H4 (cell line): ENCODE measurements around the gene LEMD2. TPM values are rescaled to one million over a fixed set of nuclear protein-coding genes. Genes with fewer than 3 reads are reported as not detected.

Experiments
- DNase-seq: peaks from one replicate; pipeline ENCODE4 v3.0.0-alpha.2; 2015; ENCODE audit warnings: low spot score
- total RNA-seq: library from RNA; depleted of rRNA; stranded (reverse); fragments of >200 nt; shearing (Covaris generic); gene quantifications from 2 replicates; pipeline ENCODE4 v1.2.3, GENCODE V29; 2014

Gene LEMD2
- total RNA-seq, 1 experiment from 2014 or later, result 25.9 TPM

DNA sequence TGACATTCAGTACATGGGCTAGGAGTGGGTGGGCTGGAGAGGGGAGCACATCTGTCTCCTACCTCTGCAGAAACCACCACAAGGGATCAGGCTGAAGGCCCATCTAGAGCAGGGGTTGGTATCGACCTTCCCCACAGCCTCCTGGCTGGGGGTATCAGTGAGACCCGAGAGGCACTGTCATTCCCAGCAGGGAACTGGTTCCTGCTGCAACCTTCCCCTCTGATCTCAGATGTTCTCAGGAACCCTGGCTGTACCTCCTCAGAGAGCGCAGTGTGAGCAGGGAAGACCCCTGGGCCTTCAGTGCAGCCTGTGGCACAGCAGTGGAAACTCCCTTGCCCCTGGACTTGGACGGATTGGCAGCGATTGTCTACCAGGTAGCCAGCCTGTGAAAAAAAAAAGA lies 50.1 kb downstream of the LEMD2 start:
- no peak for DNase-seq

DNA sequence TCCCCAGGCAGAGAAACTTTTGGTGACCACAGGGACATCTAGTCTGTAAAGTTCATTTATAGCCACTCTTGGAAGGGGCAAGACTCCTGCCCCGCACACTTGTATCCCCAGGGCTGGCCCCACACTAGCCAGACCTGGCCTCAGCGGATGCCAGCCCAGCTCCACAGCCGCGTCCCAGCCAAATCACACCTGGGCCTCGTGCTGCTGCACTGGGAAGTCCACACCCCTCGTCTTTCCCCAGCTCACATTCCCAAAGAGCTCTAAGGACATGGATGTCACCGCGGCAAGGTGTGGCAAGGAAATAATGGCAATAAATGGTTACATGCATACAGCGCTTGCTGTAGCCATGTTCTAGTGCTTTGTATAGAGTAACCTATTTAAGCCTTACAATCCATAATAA lies 50.8 kb downstream of the LEMD2 start:
- DNase-seq, result no peak

- DNase-seq, result no peak
Measured at GRCh38 chr6:33737267-33738026, 51.5 kb downstream of the LEMD2 start.

GRCh38 chr6:33735216-33735615 lies 53.7 kb downstream of the LEMD2 start:
- DNase-seq, result no peak

GRCh38 chr6:33733709-33734007 lies 55.3 kb downstream of the LEMD2 start:
- no peak for DNase-seq

GRCh38 chr6:33732817-33733708 lies 55.9 kb downstream of the LEMD2 start:
- DNase-seq, result no peak

DNA sequence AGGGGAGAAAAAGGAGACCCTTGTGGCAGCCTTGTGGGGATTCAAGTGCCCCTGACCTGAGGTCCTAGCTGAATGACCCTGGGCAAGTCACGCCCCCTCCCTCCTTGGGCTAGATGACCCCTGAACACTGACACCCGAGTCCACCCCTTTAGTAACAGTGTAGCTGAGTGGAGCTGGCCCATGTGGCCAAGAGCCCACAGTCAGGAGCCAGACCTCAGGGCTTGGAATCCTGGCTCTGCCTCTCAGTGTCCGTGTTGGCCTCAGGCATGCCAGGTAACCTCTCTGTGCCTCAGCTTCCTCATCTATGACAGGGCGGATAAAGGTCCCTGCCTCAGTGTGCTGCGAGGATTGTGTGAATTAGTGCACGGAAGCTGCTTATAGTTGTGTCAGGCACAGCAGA lies 56.5 kb downstream of the LEMD2 start:
- no peak for DNase-seq

DNA sequence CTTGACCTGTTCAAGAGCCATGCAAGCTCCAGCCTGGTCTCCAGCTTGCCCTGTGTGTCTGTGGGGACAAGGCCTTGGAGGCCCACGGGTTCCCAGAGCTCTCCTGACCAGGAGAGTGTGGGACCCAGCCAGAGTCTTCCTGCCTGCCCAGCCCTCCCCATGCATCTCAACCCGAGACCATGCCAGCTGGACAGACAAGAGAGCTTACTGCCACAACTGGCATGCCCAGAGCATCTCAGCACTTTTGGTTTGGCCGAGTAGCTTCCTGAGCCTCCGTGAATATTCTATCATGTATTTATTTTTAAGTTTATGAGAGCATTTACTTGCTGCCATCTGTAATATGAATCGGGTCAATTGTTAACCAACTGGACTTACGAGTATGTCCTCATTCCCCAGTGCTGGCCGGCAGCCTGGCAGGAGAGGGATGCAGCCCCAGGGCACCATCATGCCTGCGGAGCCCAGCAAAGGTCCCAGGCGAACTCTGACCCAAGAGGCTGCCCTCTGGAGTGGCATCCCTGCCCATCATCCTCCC lies 57.1 kb downstream of the LEMD2 start:
- DNase-seq, result no peak

DNA sequence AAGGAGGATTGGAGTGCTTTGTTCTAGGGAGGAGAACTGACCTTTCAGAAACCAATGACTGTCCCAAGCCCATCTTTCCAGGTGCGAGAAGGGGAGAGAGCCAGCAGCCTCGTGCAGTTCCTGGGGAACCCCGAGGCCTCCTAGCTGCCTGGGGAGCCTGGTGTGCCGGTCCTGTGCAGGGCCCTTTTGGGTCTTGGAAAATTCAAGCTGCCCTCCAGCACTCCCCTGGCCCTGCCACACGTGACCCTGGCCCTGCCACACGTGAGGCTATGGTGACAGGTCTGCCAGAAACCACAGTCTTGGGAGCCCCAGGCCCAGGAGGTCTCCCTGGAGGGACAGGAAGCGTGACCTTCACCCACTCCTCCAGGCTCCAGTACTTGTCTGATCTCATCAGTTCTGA lies 57.9 kb downstream of the LEMD2 start:
- DNase-seq, result no peak

DNA sequence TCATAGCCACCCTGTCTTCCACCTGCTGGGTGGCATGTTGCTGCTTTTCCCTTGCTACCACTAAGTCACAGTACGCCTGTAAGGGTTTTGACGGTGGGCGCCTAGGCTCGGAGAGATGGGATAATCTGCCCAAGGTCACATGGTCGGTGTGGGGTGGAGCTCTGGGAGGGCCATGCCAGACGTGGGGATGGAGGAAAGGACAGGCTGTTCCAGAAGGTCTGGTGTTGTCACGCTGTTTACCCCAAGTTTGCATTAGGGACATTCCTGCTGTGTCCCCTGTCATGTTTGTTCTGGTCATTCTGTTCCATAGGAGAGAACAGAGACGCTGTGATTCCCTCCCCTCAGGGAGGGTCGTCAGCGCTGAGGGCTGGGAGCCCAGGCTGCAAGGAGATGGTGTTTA lies 58.3 kb downstream of the LEMD2 start:
- DNase-seq, result no peak

- DNase-seq, result no peak
Measured at GRCh38 chr6:33729059-33729458, 59.9 kb downstream of the LEMD2 start.

GRCh38 chr6:33728438-33728837 lies 60.5 kb downstream of the LEMD2 start:
- DNase-seq, result no peak

DNA sequence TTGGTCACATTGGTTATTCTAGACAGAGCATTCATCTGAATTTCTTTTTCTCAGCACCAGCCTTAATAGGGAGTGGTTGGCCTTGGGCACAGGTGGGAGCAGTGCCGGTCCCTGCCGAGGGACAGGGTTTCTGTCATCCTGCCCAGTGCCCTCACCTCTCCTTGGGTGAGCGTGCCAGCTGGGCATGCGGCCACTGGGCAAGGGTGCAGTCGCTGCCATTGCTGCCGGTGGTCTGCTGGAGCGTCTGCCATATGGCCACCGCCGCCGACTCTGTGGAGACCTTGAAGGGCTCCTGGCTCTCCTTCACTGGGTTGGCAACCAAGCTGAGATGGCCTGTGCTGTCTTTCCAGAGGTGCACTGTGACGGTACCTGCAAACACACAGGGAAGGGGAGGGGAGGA lies 61.0 kb downstream of the LEMD2 start:
- DNase-seq, result no peak

DNA sequence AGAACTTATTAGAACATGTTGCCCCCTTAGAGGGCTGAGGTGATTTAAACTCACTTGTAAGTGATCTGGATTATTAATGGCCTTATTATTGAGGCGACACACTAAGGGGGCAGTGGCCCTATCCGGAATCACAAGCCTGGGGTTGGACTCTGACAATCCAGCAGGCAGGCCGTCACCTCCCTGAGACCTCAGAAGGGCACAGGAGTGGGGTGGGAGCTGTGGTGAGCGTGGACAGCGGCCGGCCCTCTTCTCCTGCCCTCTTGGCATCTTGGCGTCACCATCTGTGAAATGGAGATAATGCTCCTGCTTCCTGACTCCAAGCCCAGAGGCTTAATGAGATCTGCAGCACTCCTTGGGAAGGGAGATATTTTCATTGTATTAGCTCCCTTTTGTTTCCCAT lies 61.8 kb downstream of the LEMD2 start:
- no peak for DNase-seq

- no peak for DNase-seq
Measured at GRCh38 chr6:33726696-33727095, 62.2 kb downstream of the LEMD2 start.

- no peak for DNase-seq
Measured at GRCh38 chr6:33725891-33726673, 62.8 kb downstream of the LEMD2 start.

DNA sequence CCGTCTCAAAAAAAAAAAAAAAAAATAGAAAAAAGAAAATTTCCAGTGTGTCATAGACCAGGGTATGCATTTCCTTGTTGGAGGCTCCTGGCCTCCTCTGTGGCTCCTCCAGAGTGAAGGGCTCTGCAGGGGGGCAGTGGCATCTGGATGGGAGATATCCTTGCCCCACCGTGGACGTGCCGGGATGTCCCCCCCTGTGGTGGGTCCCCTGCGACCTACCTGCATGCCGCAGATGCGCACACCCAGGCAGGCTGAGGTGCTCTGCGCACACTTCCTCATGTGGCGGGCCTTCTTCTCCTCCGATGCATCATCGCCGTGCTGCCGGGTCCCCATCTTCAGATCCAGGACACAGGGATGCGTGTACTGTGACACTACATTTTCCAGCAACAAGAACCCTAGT lies 63.7 kb downstream of the LEMD2 start:
- DNase-seq, result no peak

GRCh38 chr6:33724102-33725023 lies 64.6 kb downstream of the LEMD2 start:
- no peak for DNase-seq

- DNase-seq, result no peak
Measured at GRCh38 chr6:33723371-33724085, 65.4 kb downstream of the LEMD2 start.

- no peak for DNase-seq
Measured at GRCh38 chr6:33722103-33722623, 66.8 kb downstream of the LEMD2 start.
